GM23338 (cell line): ENCODE data around the gene STX11. TPM values are rescaled to one million over a fixed set of nuclear protein-coding genes. Genes with fewer than 3 reads are reported as not detected.

Experiments
- ATAC-seq: fragments of 200-7000 bp; cut with Tn5 transposase; 3 replicates; pipeline ENCODE4 v1.9.1; 2020
- DNase-seq: peaks from one replicate; pipeline ENCODE4 v3.0.0-alpha.2; 2015; ENCODE audit warnings: low spot score
- H2AFZ ChIP-seq: fragments of 200-600 bp; sonication (generic); 2 replicates; pipeline ENCODE4 v1.8.0; 2016; ENCODE audit warnings: antibody characterized with exemption, mild to moderate bottlenecking, moderate library complexity
- H3F3A ChIP-seq: fragments of 200-600 bp; sonication (generic); replicated peaks from 2 replicates; pipeline ENCODE4 v1.8.0; 2017; ENCODE audit warnings: antibody characterized with exemption, mixed run types, low read depth
- H3K27ac ChIP-seq: fragments of 200-600 bp; sonication (generic); 2 replicates; pipeline ENCODE4 v1.6.1; 2016; ENCODE audit warnings: low read depth
- H3K27me3 ChIP-seq: fragments of 200-600 bp; sonication (generic); 2 replicates; pipeline ENCODE4 v1.8.0; 2016; ENCODE audit warnings: mild to moderate bottlenecking, mixed run types, moderate library complexity; ENCODE audit not compliant: insufficient read depth
- H3K36me3 ChIP-seq: fragments of 200-600 bp; sonication (generic); 2 replicates; pipeline ENCODE4 v1.8.0; 2016; ENCODE audit warnings: mild to moderate bottlenecking; ENCODE audit not compliant: insufficient read depth
- H3K4me1 ChIP-seq: fragments of 200-600 bp; sonication (generic); 2 replicates; pipeline ENCODE4 v1.8.0; 2016; ENCODE audit warnings: mild to moderate bottlenecking, moderate library complexity; ENCODE audit not compliant: insufficient read depth
- H3K4me2 ChIP-seq: fragments of 200-600 bp; sonication (generic); 2 replicates; pipeline ENCODE4 v1.7.1; 2017; ENCODE audit warnings: mixed run types
- H3K4me3 ChIP-seq: fragments of 200-600 bp; sonication (generic); 2 replicates; pipeline ENCODE4 v1.6.1; 2016; ENCODE audit warnings: mixed run types
- H3K79me2 ChIP-seq: fragments of 200-600 bp; sonication (generic); replicated peaks from 2 replicates; pipeline ENCODE4 v1.8.0; 2017; ENCODE audit warnings: mild to moderate bottlenecking; ENCODE audit not compliant: insufficient read depth
- H3K9me2 ChIP-seq: fragments of 200-600 bp; sonication (generic); 2 replicates; pipeline ENCODE4 v1.8.0; 2017; ENCODE audit not compliant: insufficient read depth
- H4K20me1 ChIP-seq: fragments of 200-600 bp; sonication (generic); replicated peaks from 2 replicates; pipeline ENCODE4 v1.8.0; 2017; ENCODE audit warnings: mild to moderate bottlenecking; ENCODE audit not compliant: insufficient read depth
- H3K27ac Mint-ChIP-seq: 2 replicates; pipeline ENCODE4 v1.8.0; 2020; ENCODE audit warnings: inconsistent platforms, mild to moderate bottlenecking, moderate library complexity, mixed read lengths
- H3K27me3 Mint-ChIP-seq: 3 replicates; pipeline ENCODE4 v1.8.0; 2022; ENCODE audit warnings: low read depth, mild to moderate bottlenecking, moderate library complexity, mixed read lengths, inconsistent platforms; ENCODE audit not compliant: insufficient read depth, poor library complexity
- H3K36me3 Mint-ChIP-seq: 3 replicates; pipeline ENCODE4 v1.8.0; 2021; ENCODE audit warnings: low read depth, mild to moderate bottlenecking, inconsistent platforms, moderate library complexity, mixed read lengths
- H3K4me1 Mint-ChIP-seq: 3 replicates; pipeline ENCODE4 v1.8.0; 2020; ENCODE audit warnings: mild to moderate bottlenecking, inconsistent platforms, mixed read lengths
- H3K4me3 Mint-ChIP-seq: 3 replicates; pipeline ENCODE4 v1.8.0; 2021; ENCODE audit warnings: moderate library complexity, mild to moderate bottlenecking, inconsistent platforms, mixed read lengths
- H3K9me3 Mint-ChIP-seq: 3 replicates; pipeline ENCODE4 v1.8.0; 2020; ENCODE audit warnings: moderate library complexity, mild to moderate bottlenecking, inconsistent platforms, mixed read lengths
- CREB1 ChIP-seq: fragments of 250-450 bp; sonication (Bioruptor Pico); IDR thresholded peaks from 2 replicates; pipeline ENCODE4 v1.5.0; 2020; ENCODE audit warnings: low read depth, mild to moderate bottlenecking, moderate library complexity
- EZH2 ChIP-seq: fragments of 200-600 bp; sonication (generic); IDR thresholded peaks from one replicate; pipeline ENCODE4 v1.8.0; 2017; ENCODE audit warnings: antibody characterized with exemption, mild to moderate bottlenecking, low read depth; ENCODE audit not compliant: unreplicated experiment
- EZH2phosphoT487 ChIP-seq: fragments of 200-600 bp; sonication (generic); IDR thresholded peaks from one replicate; pipeline ENCODE4 v1.8.1; 2018; ENCODE audit warnings: antibody characterized with exemption; ENCODE audit not compliant: unreplicated experiment
- JUNB ChIP-seq: IDR thresholded peaks from one replicate; pipeline ENCODE4 v1.6.1; 2016; ENCODE audit warnings: antibody characterized with exemption; ENCODE audit not compliant: unreplicated experiment
- NANOG ChIP-seq: IDR thresholded peaks from 2 replicates; pipeline ENCODE4 v1.6.1; 2016; ENCODE audit warnings: antibody characterized with exemption, borderline replicate concordance
- POLR2AphosphoS5 ChIP-seq: IDR thresholded peaks from 2 replicates; pipeline ENCODE4 v1.6.1; 2016; ENCODE audit warnings: antibody characterized with exemption, low read depth
- STAT1 ChIP-seq: IDR thresholded peaks from one replicate; pipeline ENCODE4 v1.6.1; 2016; ENCODE audit warnings: antibody characterized with exemption; ENCODE audit not compliant: unreplicated experiment
- ZNF114 ChIP-seq: fragments of 250-450 bp; sonication (Bioruptor Pico); IDR thresholded peaks from 2 replicates; pipeline ENCODE4 v1.5.0; 2020; ENCODE audit warnings: mild to moderate bottlenecking, moderate library complexity
- ZNF331 ChIP-seq: fragments of 250-450 bp; sonication (Bioruptor Pico); IDR thresholded peaks from 2 replicates; pipeline ENCODE4 v1.5.0; 2020; ENCODE audit warnings: low read depth, mild to moderate bottlenecking, moderate library complexity
- polyA plus RNA-seq: library from polyadenylated mRNA; unstranded; fragments of >200 nt; fragmentation: Nextera tagmentation; extraction: Ambion mirVana; gene quantifications from 2 replicates; pipeline ENCODE4 v1.2.1, GENCODE V29; 2016
- total RNA-seq: library from RNA; depleted of rRNA; stranded (reverse); fragments of >200 nt; shearing (Covaris generic); gene quantifications from 2 replicates; pipeline ENCODE4 v1.2.3, GENCODE V29; 2014
- TF ChIP-seq, protein P1 (sequence below): IDR thresholded peaks from one replicate; pipeline ENCODE4 v1.6.1; 2018; ENCODE audit warnings: antibody characterized with exemption; ENCODE audit not compliant: unreplicated experiment
- TF ChIP-seq, protein P2 (sequence below), 2 experiments: fragments of 200-600 bp in 1 of 2; sonication (generic) in 1 of 2; conservative IDR thresholded peaks; 2 replicates each; pipeline versions ENCODE4 v1.5.1 to v1.6.1; 2016 to 2017; ENCODE audit warnings: antibody characterized with exemption in 2 of 2, low read depth in 2 of 2, mild to moderate bottlenecking in 2 of 2, moderate library complexity in 1 of 2
- TF ChIP-seq, protein P3 (sequence below): IDR thresholded peaks from 2 replicates; pipeline ENCODE4 v1.6.1; 2016; ENCODE audit warnings: antibody characterized with exemption
- TF ChIP-seq, protein P4 (sequence below): fragments of 250-450 bp; sonication (Bioruptor Pico); IDR thresholded peaks from 2 replicates; pipeline ENCODE4 v1.5.0; 2020; ENCODE audit warnings: mild to moderate bottlenecking, moderate library complexity

STX11 gene
- total and polyA plus RNA-seq, 2 experiments from 2014 or later, result 0.35 to 0.52 TPM

DNA sequence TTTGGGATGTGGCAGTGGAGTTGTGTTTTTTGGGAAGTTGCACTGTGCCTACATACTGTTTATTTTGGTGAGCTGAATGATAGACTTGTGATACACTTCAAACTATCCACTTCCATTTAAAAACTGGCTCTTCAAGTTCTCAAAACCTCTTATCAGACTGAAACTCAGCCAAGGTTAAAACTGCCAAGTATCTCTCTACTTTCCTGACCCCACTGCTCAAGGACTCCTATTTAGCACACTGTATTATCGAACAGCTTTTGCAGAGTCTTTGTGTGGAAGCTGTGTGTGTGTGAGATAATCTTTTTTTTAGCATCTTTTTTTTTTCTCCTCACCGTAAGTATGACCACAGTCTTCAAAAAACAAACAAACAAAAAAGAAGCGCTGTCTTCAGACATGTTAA is 21.1 kb downstream of the STX11 start:
- Mint-ChIP-seq H3K9me3 (0 out of 3 replicates have a peak, but pooled peaks cover 5% of the 10 kb centered on the region), H3K4me1 (no peaks in the 10 kb centered on the region), H3K27me3 (peaks cover 6% of the 10 kb centered on the region), H3K4me3 (no peak overlapping the region), H3K27ac (no peak overlapping the region), H3K36me3 (no peaks in the 10 kb centered on the region)
- H3K36me3 ChIP-seq, result no peaks in the 10 kb centered on the region
- peaks cover 3% of the 10 kb centered on the region for H3K9me2 ChIP-seq
- no peaks in the 10 kb centered on the region for H3F3A ChIP-seq
- H3K4me3 ChIP-seq, result no peak overlapping the region
- H3K4me2 ChIP-seq, result no peak overlapping the region
- TF ChIP-seq CREB1 (CRISPR knock-in tag), result no peak
- TF ChIP-seq, protein P1, sequence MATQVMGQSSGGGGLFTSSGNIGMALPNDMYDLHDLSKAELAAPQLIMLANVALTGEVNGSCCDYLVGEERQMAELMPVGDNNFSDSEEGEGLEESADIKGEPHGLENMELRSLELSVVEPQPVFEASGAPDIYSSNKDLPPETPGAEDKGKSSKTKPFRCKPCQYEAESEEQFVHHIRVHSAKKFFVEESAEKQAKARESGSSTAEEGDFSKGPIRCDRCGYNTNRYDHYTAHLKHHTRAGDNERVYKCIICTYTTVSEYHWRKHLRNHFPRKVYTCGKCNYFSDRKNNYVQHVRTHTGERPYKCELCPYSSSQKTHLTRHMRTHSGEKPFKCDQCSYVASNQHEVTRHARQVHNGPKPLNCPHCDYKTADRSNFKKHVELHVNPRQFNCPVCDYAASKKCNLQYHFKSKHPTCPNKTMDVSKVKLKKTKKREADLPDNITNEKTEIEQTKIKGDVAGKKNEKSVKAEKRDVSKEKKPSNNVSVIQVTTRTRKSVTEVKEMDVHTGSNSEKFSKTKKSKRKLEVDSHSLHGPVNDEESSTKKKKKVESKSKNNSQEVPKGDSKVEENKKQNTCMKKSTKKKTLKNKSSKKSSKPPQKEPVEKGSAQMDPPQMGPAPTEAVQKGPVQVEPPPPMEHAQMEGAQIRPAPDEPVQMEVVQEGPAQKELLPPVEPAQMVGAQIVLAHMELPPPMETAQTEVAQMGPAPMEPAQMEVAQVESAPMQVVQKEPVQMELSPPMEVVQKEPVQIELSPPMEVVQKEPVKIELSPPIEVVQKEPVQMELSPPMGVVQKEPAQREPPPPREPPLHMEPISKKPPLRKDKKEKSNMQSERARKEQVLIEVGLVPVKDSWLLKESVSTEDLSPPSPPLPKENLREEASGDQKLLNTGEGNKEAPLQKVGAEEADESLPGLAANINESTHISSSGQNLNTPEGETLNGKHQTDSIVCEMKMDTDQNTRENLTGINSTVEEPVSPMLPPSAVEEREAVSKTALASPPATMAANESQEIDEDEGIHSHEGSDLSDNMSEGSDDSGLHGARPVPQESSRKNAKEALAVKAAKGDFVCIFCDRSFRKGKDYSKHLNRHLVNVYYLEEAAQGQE, result no peak
- TF ChIP-seq STAT1, result no peak
- TF ChIP-seq, protein P2, sequence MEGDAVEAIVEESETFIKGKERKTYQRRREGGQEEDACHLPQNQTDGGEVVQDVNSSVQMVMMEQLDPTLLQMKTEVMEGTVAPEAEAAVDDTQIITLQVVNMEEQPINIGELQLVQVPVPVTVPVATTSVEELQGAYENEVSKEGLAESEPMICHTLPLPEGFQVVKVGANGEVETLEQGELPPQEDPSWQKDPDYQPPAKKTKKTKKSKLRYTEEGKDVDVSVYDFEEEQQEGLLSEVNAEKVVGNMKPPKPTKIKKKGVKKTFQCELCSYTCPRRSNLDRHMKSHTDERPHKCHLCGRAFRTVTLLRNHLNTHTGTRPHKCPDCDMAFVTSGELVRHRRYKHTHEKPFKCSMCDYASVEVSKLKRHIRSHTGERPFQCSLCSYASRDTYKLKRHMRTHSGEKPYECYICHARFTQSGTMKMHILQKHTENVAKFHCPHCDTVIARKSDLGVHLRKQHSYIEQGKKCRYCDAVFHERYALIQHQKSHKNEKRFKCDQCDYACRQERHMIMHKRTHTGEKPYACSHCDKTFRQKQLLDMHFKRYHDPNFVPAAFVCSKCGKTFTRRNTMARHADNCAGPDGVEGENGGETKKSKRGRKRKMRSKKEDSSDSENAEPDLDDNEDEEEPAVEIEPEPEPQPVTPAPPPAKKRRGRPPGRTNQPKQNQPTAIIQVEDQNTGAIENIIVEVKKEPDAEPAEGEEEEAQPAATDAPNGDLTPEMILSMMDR (conservative IDR thresholded peaks at IDR 0.05; ENCODE audit: low read depth in 2 of 2), result no peak
- no peak for TF ChIP-seq ZNF331 (CRISPR knock-in tag)
- no peak for TF ChIP-seq JUNB
- no peak for TF ChIP-seq POLR2AphosphoS5
- TF ChIP-seq ZNF114 (CRISPR knock-in tag), result no peak
- no peak for TF ChIP-seq NANOG
- no peak for TF ChIP-seq EZH2
- TF ChIP-seq, protein P3, sequence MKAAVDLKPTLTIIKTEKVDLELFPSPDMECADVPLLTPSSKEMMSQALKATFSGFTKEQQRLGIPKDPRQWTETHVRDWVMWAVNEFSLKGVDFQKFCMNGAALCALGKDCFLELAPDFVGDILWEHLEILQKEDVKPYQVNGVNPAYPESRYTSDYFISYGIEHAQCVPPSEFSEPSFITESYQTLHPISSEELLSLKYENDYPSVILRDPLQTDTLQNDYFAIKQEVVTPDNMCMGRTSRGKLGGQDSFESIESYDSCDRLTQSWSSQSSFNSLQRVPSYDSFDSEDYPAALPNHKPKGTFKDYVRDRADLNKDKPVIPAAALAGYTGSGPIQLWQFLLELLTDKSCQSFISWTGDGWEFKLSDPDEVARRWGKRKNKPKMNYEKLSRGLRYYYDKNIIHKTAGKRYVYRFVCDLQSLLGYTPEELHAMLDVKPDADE, result no peak
- TF ChIP-seq, protein P4, sequence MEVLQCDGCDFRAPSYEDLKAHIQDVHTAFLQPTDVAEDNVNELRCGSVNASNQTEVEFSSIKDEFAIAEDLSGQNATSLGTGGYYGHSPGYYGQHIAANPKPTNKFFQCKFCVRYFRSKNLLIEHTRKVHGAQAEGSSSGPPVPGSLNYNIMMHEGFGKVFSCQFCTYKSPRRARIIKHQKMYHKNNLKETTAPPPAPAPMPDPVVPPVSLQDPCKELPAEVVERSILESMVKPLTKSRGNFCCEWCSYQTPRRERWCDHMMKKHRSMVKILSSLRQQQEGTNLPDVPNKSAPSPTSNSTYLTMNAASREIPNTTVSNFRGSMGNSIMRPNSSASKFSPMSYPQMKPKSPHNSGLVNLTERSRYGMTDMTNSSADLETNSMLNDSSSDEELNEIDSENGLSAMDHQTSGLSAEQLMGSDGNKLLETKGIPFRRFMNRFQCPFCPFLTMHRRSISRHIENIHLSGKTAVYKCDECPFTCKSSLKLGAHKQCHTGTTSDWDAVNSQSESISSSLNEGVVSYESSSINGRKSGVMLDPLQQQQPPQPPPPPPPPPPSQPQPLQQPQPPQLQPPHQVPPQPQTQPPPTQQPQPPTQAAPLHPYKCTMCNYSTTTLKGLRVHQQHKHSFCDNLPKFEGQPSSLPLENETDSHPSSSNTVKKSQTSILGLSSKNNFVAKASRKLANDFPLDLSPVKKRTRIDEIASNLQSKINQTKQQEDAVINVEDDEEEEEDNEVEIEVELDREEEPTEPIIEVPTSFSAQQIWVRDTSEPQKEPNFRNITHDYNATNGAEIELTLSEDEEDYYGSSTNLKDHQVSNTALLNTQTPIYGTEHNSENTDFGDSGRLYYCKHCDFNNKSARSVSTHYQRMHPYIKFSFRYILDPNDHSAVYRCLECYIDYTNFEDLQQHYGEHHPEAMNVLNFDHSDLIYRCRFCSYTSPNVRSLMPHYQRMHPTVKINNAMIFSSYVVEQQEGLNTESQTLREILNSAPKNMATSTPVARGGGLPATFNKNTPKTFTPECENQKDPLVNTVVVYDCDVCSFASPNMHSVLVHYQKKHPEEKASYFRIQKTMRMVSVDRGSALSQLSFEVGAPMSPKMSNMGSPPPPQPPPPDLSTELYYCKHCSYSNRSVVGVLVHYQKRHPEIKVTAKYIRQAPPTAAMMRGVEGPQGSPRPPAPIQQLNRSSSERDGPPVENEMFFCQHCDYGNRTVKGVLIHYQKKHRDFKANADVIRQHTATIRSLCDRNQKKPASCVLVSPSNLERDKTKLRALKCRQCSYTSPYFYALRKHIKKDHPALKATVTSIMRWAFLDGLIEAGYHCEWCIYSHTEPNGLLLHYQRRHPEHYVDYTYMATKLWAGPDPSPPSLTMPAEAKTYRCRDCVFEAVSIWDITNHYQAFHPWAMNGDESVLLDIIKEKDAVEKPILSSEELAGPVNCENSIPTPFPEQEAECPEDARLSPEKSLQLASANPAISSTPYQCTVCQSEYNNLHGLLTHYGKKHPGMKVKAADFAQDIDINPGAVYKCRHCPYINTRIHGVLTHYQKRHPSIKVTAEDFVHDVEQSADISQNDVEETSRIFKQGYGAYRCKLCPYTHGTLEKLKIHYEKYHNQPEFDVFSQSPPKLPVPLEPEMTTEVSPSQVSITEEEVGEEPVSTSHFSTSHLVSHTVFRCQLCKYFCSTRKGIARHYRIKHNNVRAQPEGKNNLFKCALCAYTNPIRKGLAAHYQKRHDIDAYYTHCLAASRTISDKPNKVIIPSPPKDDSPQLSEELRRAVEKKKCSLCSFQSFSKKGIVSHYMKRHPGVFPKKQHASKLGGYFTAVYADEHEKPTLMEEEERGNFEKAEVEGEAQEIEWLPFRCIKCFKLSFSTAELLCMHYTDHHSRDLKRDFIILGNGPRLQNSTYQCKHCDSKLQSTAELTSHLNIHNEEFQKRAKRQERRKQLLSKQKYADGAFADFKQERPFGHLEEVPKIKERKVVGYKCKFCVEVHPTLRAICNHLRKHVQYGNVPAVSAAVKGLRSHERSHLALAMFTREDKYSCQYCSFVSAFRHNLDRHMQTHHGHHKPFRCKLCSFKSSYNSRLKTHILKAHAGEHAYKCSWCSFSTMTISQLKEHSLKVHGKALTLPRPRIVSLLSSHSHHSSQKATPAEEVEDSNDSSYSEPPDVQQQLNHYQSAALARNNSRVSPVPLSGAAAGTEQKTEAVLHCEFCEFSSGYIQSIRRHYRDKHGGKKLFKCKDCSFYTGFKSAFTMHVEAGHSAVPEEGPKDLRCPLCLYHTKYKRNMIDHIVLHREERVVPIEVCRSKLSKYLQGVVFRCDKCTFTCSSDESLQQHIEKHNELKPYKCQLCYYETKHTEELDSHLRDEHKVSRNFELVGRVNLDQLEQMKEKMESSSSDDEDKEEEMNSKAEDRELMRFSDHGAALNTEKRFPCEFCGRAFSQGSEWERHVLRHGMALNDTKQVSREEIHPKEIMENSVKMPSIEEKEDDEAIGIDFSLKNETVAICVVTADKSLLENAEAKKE, result no peak
- TF ChIP-seq EZH2phosphoT487, result no peak
- no peaks in the 10 kb centered on the region for H3K27me3 ChIP-seq
- H2AFZ ChIP-seq, result no peak overlapping the region
- no peaks in the 10 kb centered on the region for H3K79me2 ChIP-seq
- DNase-seq (no peak), ATAC-seq (no peak)
- H3K4me1 ChIP-seq, result no peaks in the 10 kb centered on the region
- H4K20me1 ChIP-seq, result 0 out of 2 replicates have a peak, but pooled peaks cover 4% of the 10 kb centered on the region
- no peak overlapping the region for H3K27ac ChIP-seq
